CD4-positive, alpha-beta T cell (primary cell): ENCODE measurements around the gene STYK1. TPM values are rescaled to one million over a fixed set of nuclear protein-coding genes. Genes with fewer than 3 reads are reported as not detected.

Source experiments
- ATAC-seq: fragments of 200-7000 bp; cut with Tn5 transposase; one replicate; pipeline ENCODE4 v1.10.0; 2022; ENCODE audit warnings: mild to moderate bottlenecking; ENCODE audit not compliant: poor library complexity
- CTCF ChIA-PET: fragments of 350-600 bp; sonication (Branson Sonifier 250); formaldehyde crosslinking; loops from one replicate; lab custom pipeline; 2021; ENCODE audit warnings: antibody characterized with exemption, inconsistent platforms; lab: Charles Lee
- POLR2A ChIA-PET: fragments of 350-600 bp; sonication (Branson Sonifier 250); formaldehyde crosslinking; loops from one replicate; lab custom pipeline; 2021; ENCODE audit warnings: antibody characterized with exemption, inconsistent platforms; lab: Charles Lee
- DNase-seq, 14 experiments: peaks; one replicate each; pipeline ENCODE4 v3.0.0-alpha.2; 2013 to 2020; ENCODE audit warnings: mixed read lengths in 2 of 14
- H3K27ac ChIP-seq, 2 donors: one replicate each; pipeline versions ENCODE4 v1.5.1 to v1.7.0; 2013; ENCODE audit warnings: low read length in 2 of 2, low read depth in 1 of 2, mild to moderate bottlenecking in 1 of 2
- H3K27me3 ChIP-seq, 2 experiments: 1 replicate in 1 of 2; 2 replicates in 1 of 2; pipeline versions ENCODE4 v1.6.1 to v1.7.0; 2013; ENCODE audit warnings: low read length in 2 of 2, control low read depth in 1 of 2, mild to moderate bottlenecking in 1 of 2, moderate library complexity in 1 of 2; ENCODE audit not compliant: insufficient read depth in 2 of 2, control insufficient read depth in 1 of 2
- H3K36me3 ChIP-seq: one replicate; pipeline ENCODE4 v1.6.1; 2013; ENCODE audit warnings: low read length, control low read depth; ENCODE audit not compliant: insufficient read depth
- H3K4me1 ChIP-seq: one replicate; pipeline ENCODE4 v1.6.1; 2013; ENCODE audit warnings: low read length, control low read depth; ENCODE audit not compliant: insufficient read depth
- H3K4me3 ChIP-seq: one replicate; pipeline ENCODE4 v1.5.1; 2013; ENCODE audit warnings: mild to moderate bottlenecking, low read length, moderate library complexity
- H3K9me3 ChIP-seq, 2 experiments: 1 replicate in 1 of 2; 2 replicates in 1 of 2; pipeline versions ENCODE4 v1.6.1 to v1.7.0; 2013; ENCODE audit warnings: low read length in 2 of 2, mild to moderate bottlenecking in 2 of 2, control low read depth in 1 of 2, moderate library complexity in 1 of 2; ENCODE audit not compliant: control insufficient read depth in 1 of 2, insufficient read depth in 1 of 2
- H3K27ac Mint-ChIP-seq: one replicate; pipeline ENCODE4 v1.8.0; 2020; ENCODE audit warnings: mixed read lengths
- H3K27me3 Mint-ChIP-seq: one replicate; pipeline ENCODE4 v1.8.0; 2021; ENCODE audit warnings: mixed read lengths
- H3K36me3 Mint-ChIP-seq: one replicate; pipeline ENCODE4 v1.8.0; 2021; ENCODE audit warnings: low read depth, mixed read lengths
- H3K4me1 Mint-ChIP-seq: one replicate; pipeline ENCODE4 v1.8.0; 2021; ENCODE audit warnings: low read depth, mixed read lengths
- H3K4me3 Mint-ChIP-seq: one replicate; pipeline ENCODE4 v1.8.0; 2020; ENCODE audit warnings: mild to moderate bottlenecking, mixed read lengths
- H3K9me3 Mint-ChIP-seq: one replicate; pipeline ENCODE4 v1.8.0; 2020; ENCODE audit warnings: mixed read lengths
- intact Hi-C, 2 experiments: fragments of 100-400 bp; cut with DNase I in 1 of 2; cut with micrococcal nuclease in 1 of 2; formaldehyde crosslinking; loops; one replicate each; pipeline versions ENCODE4 v1.15.1 to v1.9.0; 2023 to 2025; cut with DNase I, micrococcal nuclease
- total RNA-seq, 174 experiments: library from RNA in 2 of 174; stranded (reverse) in 2 of 174; gene quantifications; one replicate each; pipeline ENCODE4 v1.2.3 and lab custom pipeline; 2021 to 2026
- TF ChIP-seq, protein P1 (sequence below): fragments of 200-600 bp; IDR thresholded peaks from one replicate; pipeline ENCODE4 v1.8.0; 2022; ENCODE audit warnings: antibody characterized with exemption, mild to moderate bottlenecking

Gene STYK1
- total RNA-seq, 2 experiments from 2014 or later, result not detected

DNA sequence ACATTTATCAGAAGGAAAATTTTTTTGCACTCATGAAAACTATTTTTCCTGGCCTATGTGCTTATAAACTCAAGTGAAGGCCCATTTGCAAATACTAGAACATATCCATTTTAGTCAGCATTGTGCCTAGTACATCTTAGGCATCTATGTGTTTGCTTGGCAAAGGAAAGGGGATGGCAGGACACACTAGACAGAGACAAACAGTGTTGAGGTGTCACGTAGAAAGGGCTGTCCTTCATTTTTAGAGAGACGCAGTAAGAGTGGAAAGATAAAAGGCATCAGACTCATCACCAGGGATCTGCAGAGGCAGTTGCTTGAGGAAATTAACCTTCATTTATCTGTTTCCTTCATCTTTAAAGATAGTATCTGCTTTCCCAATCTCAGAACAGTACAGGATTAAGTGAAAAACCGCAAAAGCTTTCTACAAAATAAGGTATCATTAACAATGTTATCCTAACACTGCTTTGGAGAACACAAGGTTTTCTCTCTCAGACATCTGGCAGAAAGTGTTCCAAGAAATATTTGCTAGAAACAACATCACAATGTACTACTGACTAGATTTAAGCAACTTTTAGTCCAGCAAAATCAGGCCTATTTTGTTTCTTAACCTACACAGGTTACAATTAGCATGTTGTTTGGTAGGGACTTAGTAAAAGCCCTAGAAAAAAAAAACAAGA, 47.3 kb upstream of the STYK1 start:
- Histone ChIP-seq H3K4me1 (peaks cover 16% of the 10 kb centered on the region), H3K27me3 (peaks cover 20 to 27% of the 10 kb centered on the region in 2 experiments), H3K9me3 (peaks cover 0 to 6% of the 10 kb centered on the region in 2 experiments), H3K4me3 (peak overlapping the region; percentile 56), H3K27ac (no peak overlapping the region), H3K36me3 (no peaks in the 10 kb centered on the region)
- ChIA-PET CTCF (no interaction called here), POLR2A (no interaction called here)
- intact Hi-C loops, result no loop called here
- Mint-ChIP-seq H3K4me3 (peak overlapping the region; percentile 89), H3K27me3 (peaks cover 67% of the 10 kb centered on the region), H3K36me3 (peaks cover 7% of the 10 kb centered on the region), H3K9me3 (no peaks in the 10 kb centered on the region), H3K27ac (no peak overlapping the region), H3K4me1 (peaks cover 30% of the 10 kb centered on the region)
- no peak for DNase-seq
- TF ChIP-seq, protein P1, sequence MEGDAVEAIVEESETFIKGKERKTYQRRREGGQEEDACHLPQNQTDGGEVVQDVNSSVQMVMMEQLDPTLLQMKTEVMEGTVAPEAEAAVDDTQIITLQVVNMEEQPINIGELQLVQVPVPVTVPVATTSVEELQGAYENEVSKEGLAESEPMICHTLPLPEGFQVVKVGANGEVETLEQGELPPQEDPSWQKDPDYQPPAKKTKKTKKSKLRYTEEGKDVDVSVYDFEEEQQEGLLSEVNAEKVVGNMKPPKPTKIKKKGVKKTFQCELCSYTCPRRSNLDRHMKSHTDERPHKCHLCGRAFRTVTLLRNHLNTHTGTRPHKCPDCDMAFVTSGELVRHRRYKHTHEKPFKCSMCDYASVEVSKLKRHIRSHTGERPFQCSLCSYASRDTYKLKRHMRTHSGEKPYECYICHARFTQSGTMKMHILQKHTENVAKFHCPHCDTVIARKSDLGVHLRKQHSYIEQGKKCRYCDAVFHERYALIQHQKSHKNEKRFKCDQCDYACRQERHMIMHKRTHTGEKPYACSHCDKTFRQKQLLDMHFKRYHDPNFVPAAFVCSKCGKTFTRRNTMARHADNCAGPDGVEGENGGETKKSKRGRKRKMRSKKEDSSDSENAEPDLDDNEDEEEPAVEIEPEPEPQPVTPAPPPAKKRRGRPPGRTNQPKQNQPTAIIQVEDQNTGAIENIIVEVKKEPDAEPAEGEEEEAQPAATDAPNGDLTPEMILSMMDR, result no peak
- ATAC-seq, result no peak

- Mint-ChIP-seq H3K4me1 (peaks cover 39% of the 10 kb centered on the region), H3K4me3 (no peak overlapping the region), H3K27me3 (peaks cover 58% of the 10 kb centered on the region), H3K9me3 (no peaks in the 10 kb centered on the region), H3K36me3 (peaks cover 7% of the 10 kb centered on the region), H3K27ac (no peak overlapping the region)
- Histone ChIP-seq H3K36me3 (no peaks in the 10 kb centered on the region), H3K4me3 (no peak overlapping the region), H3K27ac (no peak overlapping the region), H3K4me1 (peaks cover 20% of the 10 kb centered on the region), H3K27me3 (peaks cover 14 to 20% of the 10 kb centered on the region in 2 experiments), H3K9me3 (peaks cover 0 to 6% of the 10 kb centered on the region in 2 experiments)
- CTCF ChIA-PET, result interaction anchor here (0.5 to 1.4 kb wide), 2 partner anchors 9 to 1538 kb away, joined by 3 to 4 read pairs; no protein-coding TSS in a partner anchor
- intact Hi-C loops, result no loop called here
- TF ChIP-seq, protein P1, result no peak
- ATAC-seq, result no peak
- POLR2A ChIA-PET, result no interaction called here
- DNase-seq, result no peak
Measured at GRCh38 chr12:10719482-10719881, 45.6 kb upstream of the STYK1 start.

GRCh38 chr12:10718279-10718821, 44.5 kb upstream of the STYK1 start:
- intact Hi-C loops, result no loop called here
- peaks cover 0 to 6% of the 10 kb centered on the region in 2 experiments for H3K9me3 ChIP-seq
- H3K27ac Mint-ChIP-seq, result no peak overlapping the region
- DNase-seq (no peak), ATAC-seq (no peak)
- POLR2A ChIA-PET, result no interaction called here
- H3K4me3 ChIP-seq, result no peak overlapping the region
- peaks cover 7% of the 10 kb centered on the region for H3K36me3 Mint-ChIP-seq
- H3K9me3 Mint-ChIP-seq, result no peaks in the 10 kb centered on the region
- TF ChIP-seq, protein P1, result no peak
- peaks cover 18% of the 10 kb centered on the region for H3K4me1 ChIP-seq
- peaks cover 4 to 13% of the 10 kb centered on the region in 2 experiments for H3K27me3 ChIP-seq
- peaks cover 54% of the 10 kb centered on the region for H3K27me3 Mint-ChIP-seq
- H3K4me1 Mint-ChIP-seq, result peaks cover 31% of the 10 kb centered on the region
- no peaks in the 10 kb centered on the region for H3K36me3 ChIP-seq
- CTCF ChIA-PET, result interaction anchor here (1.4 kb wide), 1 partner anchor 8 kb away, joined by 4 read pairs; no protein-coding TSS in a partner anchor
- H3K27ac ChIP-seq, result no peak overlapping the region
- H3K4me3 Mint-ChIP-seq, result no peak overlapping the region
